Suprapubic skin (tissue), 4 donors: ENCODE data around the gene JMJD1C. TPM values are rescaled to one million over a fixed set of nuclear protein-coding genes. Genes with fewer than 3 reads are reported as not detected.

ENCODE experiments used
- DNase-seq, 2 donors: peaks; one replicate each; pipeline ENCODE4 v3.0.0-alpha.2; 2019; ENCODE audit warnings: low spot score in 2 of 2
- H3K27ac ChIP-seq: fragments of 200-600 bp; sonication (generic); one replicate; pipeline ENCODE4 v1.5.1; 2019
- H3K27me3 ChIP-seq: fragments of 200-600 bp; sonication (generic); one replicate; pipeline ENCODE4 v1.5.1; 2019
- H3K36me3 ChIP-seq: fragments of 200-600 bp; sonication (generic); one replicate; pipeline ENCODE4 v1.5.1; 2019
- H3K4me1 ChIP-seq: fragments of 200-600 bp; sonication (generic); one replicate; pipeline ENCODE4 v1.5.1; 2019
- H3K4me3 ChIP-seq: fragments of 200-600 bp; sonication (generic); one replicate; pipeline ENCODE4 v1.5.1; 2019; ENCODE audit warnings: mild to moderate bottlenecking
- H3K9me3 ChIP-seq: fragments of 200-600 bp; sonication (generic); one replicate; pipeline ENCODE4 v1.5.1; 2019
- CTCF ChIP-seq, 2 donors: fragments of 200-600 bp in 1 of 2; fragments of 450-650 bp in 1 of 2; sonication (generic) in 1 of 2; IDR thresholded peaks; one replicate each; pipeline ENCODE4 v1.5.1; 2016 to 2019; ENCODE audit warnings: antibody characterized with exemption in 2 of 2, mild to moderate bottlenecking in 1 of 2, moderate library complexity in 1 of 2
- EP300 ChIP-seq: sonication (generic); formaldehyde crosslinking; IDR thresholded peaks from one replicate; pipeline ENCODE4 v1.6.1; 2017; ENCODE audit warnings: antibody characterized with exemption
- POLR2A ChIP-seq, 2 donors: fragments of 450-650 bp; IDR thresholded peaks; one replicate each; pipeline ENCODE4 v1.6.1; 2017; ENCODE audit warnings: antibody characterized with exemption in 2 of 2, mild to moderate bottlenecking in 2 of 2, moderate library complexity in 2 of 2
- POLR2AphosphoS5 ChIP-seq, 3 donors: sonication (generic); formaldehyde crosslinking; IDR thresholded peaks; one replicate each; pipeline ENCODE4 v1.6.1; 2017; ENCODE audit warnings: antibody characterized with exemption in 3 of 3
- WGBS: methylation state at CpG from one replicate; pipeline ENCODE4 v1.1.5; 2018; 5-methylcytosine and 5-hydroxymethylcytosine counted together
- total RNA-seq, 4 donors: library from RNA; depleted of rRNA; stranded (reverse); fragments of >200 nt; gene quantifications; one replicate each; pipeline ENCODE4 v1.1.0, GENCODE V29; 2016

Gene JMJD1C
- total RNA-seq, 4 donors from 2014 or later: 78.6 to 127 (median 97.5) TPM

- H3K9me3 ChIP-seq: no peaks in the 10 kb centered on the region
- H3K27ac ChIP-seq: no peak overlapping the region
- no peaks in the 10 kb centered on the region for H3K27me3 ChIP-seq
- H3K36me3 ChIP-seq: peaks cover 48% of the 10 kb centered on the region
- no peak overlapping the region for H3K4me3 ChIP-seq
- TF ChIP-seq POLR2A (IDR thresholded peaks at IDR 0.05): no peak
- H3K4me1 ChIP-seq: no peaks in the 10 kb centered on the region
- 74% methylated on average over 2 of the region's 2 CpGs for WGBS
- no peak for DNase-seq
Observed at GRCh38 chr10:63168821-63169462, 296.8 kb downstream of the JMJD1C start.

GRCh38 chr10:63166742-63167258, 299.0 kb downstream of the JMJD1C start:
- Histone ChIP-seq H3K9me3 (no peaks in the 10 kb centered on the region), H3K4me3 (no peak overlapping the region), H3K4me1 (no peaks in the 10 kb centered on the region), H3K36me3 (peaks cover 33% of the 10 kb centered on the region), H3K27ac (no peak overlapping the region), H3K27me3 (no peaks in the 10 kb centered on the region)
- WGBS: 17% methylated on average over 3 of the region's 3 CpGs
- TF ChIP-seq POLR2AphosphoS5 (IDR thresholded peaks at IDR 0.05): no peak
- no peak for TF ChIP-seq EP300
- peak; percentile 56 to 89 for TF ChIP-seq CTCF (IDR thresholded peaks at IDR 0.05)
- TF ChIP-seq POLR2A (IDR thresholded peaks at IDR 0.05): no peak
- no peak for DNase-seq

- Histone ChIP-seq H3K4me3 (no peak overlapping the region), H3K36me3 (peaks cover 22% of the 10 kb centered on the region), H3K9me3 (no peaks in the 10 kb centered on the region), H3K4me1 (no peaks in the 10 kb centered on the region), H3K27ac (no peak overlapping the region), H3K27me3 (no peaks in the 10 kb centered on the region)
- DNase-seq: no peak
- 94% methylated on average over 7 of the region's 7 CpGs for WGBS
- TF ChIP-seq POLR2A (IDR thresholded peaks at IDR 0.05) (no peak), EP300 (no peak), POLR2AphosphoS5 (IDR thresholded peaks at IDR 0.05) (no peak), CTCF (IDR thresholded peaks at IDR 0.05) (no peak)
Observed at GRCh38 chr10:63165249-63165648, 300.5 kb downstream of the JMJD1C start.

- peaks cover 13% of the 10 kb centered on the region for H3K36me3 ChIP-seq
- H3K4me1 ChIP-seq: no peaks in the 10 kb centered on the region
- H3K4me3 ChIP-seq: no peak overlapping the region
- no peak for TF ChIP-seq CTCF (IDR thresholded peaks at IDR 0.05)
- TF ChIP-seq EP300: no peak
- no peak for TF ChIP-seq POLR2A (IDR thresholded peaks at IDR 0.05)
- TF ChIP-seq POLR2AphosphoS5 (IDR thresholded peaks at IDR 0.05): no peak
- no peak for DNase-seq
- no peaks in the 10 kb centered on the region for H3K9me3 ChIP-seq
- WGBS: 55% methylated on average over 2 of the region's 2 CpGs
- H3K27ac ChIP-seq: no peak overlapping the region
- H3K27me3 ChIP-seq: no peaks in the 10 kb centered on the region
Observed at GRCh38 chr10:63164166-63164623, 301.6 kb downstream of the JMJD1C start.

- WGBS: 65% methylated on average over 2 of the region's 2 CpGs
- H3K9me3 ChIP-seq: no peaks in the 10 kb centered on the region
- peaks cover 13% of the 10 kb centered on the region for H3K36me3 ChIP-seq
- H3K27me3 ChIP-seq: no peaks in the 10 kb centered on the region
- H3K4me3 ChIP-seq: no peak overlapping the region
- no peak for TF ChIP-seq POLR2AphosphoS5 (IDR thresholded peaks at IDR 0.05)
- no peak for TF ChIP-seq CTCF (IDR thresholded peaks at IDR 0.05)
- no peak for TF ChIP-seq POLR2A (IDR thresholded peaks at IDR 0.05)
- TF ChIP-seq EP300: no peak
- H3K27ac ChIP-seq: no peak overlapping the region
- DNase-seq: no peak
- no peaks in the 10 kb centered on the region for H3K4me1 ChIP-seq
Observed at GRCh38 chr10:63161592-63161991, 304.2 kb downstream of the JMJD1C start.
